Ureter (tissue), 1 donor: ENCODE data around the gene LCE4A. TPM values are rescaled to one million over a fixed set of nuclear protein-coding genes. Genes with fewer than 3 reads are reported as not detected.
"Not testable (repeated sequence)": the region's sequence is repeated elsewhere in the genome, so short reads cannot be mapped to it uniquely, and the experiment has no call there.

ENCODE experiments used
- DNase-seq: peaks from one replicate; pipeline ENCODE4 v3.0.0-alpha.2; 2020; ENCODE audit warnings: low spot score
- total RNA-seq: library from RNA; stranded (reverse); gene quantifications from one replicate; pipeline ENCODE4 v1.2.4, GENCODE V29; 2023
- donor health status: DM: yes; HTN: yes; CAD: no.

LCE4A gene
- not detected for total RNA-seq

DNA sequence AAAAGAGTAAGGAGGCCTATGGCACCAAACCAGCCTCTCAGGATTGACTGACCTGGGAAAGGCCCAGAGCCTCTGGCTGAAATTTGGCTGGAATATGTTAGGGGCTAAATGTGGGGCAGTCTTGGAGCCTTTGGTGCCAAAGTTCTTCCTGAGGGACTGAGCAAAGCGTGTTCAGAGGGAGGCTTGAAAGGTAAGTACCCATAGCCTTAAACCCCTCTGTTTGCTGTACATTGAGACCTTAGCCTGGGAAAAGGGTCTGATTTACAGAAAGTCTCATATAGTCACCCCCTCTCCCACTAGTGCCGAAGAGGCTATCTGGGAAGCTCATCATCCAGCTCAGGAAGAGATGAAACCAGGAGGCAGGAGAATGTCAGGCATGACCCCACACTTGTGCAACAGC lies at the start of gene LCE4A:
Gene LCE4A (plus strand): TSS at position 301 of the 400 bp plus-strand sequence. CDS start 916 bp downstream, outside the sequence.
- no peak for DNase-seq

- no peak for DNase-seq
Measured at GRCh38 chr1:152658649-152659048, 49.3 kb upstream of the LCE4A start.

DNA sequence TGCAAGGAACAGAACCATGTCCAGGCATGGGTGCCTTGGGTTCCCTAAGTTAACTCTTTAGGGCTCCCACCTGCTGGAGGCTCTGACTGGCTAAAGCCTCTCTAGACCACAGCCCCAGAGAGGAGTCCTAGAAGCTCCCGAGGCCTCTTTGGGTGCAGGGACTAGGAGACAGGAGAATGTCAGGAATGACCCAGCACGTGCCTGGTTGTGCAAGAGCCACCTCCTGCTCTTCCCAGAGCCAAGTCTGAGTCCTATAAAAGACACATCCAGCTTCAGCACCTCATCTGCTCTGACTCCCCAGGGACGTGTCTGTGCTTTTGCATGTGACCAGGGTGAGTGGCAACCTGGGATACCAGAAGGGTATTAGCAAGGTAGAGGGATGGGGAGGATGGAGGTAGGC lies 44.9 kb upstream of the LCE4A start, which contains the start of gene LCE2D:
Gene LCE2D (plus strand): TSS at position 283 of the 400 bp plus-strand sequence. CDS start 726 bp downstream, outside the sequence.
- DNase-seq = no peak

GRCh38 chr1:152666171-152666570 lies 41.8 kb upstream of the LCE4A start:
- DNase-seq = not testable (repeated sequence)

DNA sequence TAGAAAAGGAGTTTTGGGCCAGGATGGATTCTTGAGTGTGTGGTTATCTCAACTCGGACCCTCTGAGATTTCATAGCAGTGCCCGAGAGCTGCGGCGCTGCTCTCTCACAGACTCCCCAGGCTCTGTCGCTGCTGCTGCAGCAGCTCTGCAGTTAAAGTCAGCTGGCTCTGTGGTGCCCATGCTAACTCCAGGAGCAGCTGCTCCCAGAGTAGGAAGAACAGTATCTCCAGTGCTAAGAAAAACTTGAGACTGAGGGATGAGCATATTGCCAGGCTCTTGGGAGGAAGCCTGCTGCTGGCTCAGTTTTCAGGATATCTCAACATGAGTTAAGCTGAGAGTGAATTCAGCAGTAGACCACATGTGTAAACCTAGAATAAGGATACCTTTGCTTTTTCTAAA lies 40.3 kb upstream of the LCE4A start:
- DNase-seq = no peak

- DNase-seq = no peak
Measured at GRCh38 chr1:152673016-152673415, 34.9 kb upstream of the LCE4A start.

DNA sequence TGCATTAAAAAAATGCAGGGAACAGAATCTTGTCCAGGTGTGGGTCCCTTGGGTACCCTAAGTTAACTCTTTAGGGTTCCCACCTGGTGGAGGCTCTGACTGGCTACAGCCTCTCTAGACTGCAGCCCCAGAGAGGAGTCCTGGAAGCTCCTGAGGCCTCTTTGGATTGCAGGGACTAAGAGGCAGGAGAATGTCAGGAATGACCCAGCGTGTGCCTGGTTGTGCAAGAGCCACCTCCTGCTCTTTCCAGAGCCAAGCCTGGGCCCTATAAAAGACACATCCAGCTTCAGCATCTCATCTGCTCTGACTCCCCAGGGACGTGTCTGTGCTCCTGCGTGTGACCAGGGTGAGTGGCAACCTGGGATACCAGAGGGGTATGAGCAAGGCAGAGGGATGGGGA lies 33.0 kb upstream of the LCE4A start, which contains the start of gene LCE2C:
Gene LCE2C (plus strand): TSS at position 297 of the 400 bp plus-strand sequence. CDS start 737 bp downstream, outside the sequence.
- not testable (repeated sequence) for DNase-seq

DNA sequence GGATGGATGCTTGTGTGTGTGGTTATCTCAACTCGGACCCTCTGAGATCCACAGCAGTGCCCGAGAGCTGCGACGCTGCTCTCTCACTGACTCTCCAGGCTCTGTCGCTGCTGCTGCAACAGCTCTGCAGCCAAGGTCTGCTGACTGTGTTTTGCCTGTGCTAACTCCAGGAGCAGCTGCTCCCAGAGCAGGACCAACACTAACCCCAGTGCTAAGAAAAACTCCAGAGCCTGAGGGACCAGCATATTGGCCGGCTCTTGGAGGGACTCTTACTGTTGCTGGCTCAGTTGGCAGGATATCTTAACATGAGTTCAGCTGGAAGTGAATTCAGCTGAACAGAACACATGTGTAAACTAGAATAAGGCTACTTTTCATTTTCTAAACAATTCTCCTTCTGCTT lies 28.5 kb upstream of the LCE4A start:
- no peak for DNase-seq

DNA sequence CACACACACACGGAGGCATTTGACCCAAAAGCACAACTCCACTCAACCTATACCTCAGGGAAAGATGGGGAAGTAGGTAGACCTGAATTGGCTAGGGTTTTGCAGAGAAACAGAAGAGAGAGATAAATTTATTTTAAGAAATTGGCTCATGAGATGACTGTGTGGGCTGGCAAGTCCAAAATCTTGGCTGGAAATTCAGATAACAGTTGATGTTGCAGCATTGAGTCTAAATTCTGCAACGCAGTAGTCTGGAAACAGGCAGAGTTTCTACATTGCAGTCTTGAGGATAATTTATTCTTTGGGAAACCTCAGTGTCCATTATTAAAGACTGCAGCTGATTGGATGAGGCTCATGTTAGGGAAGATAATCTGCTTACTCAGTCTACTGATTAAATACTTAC lies 26.3 kb upstream of the LCE4A start:
- no peak for DNase-seq

DNA sequence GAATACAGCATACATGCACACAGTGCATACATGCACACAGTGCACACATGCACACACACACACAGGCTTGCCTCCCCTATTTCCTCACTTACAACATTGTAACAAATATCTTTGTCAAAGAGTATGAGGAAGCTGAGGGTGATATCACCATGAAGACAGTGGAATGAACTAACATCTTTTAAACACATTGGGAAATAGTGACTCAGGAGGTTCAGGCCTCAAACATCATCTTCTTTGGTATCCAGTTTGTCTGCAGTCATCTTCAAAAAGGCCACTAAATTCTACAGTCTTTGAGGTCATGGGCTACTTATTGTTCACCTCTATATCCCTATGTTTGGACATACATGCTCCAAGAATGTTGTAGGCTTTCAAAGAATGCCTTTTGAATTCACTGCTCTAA lies 24.1 kb upstream of the LCE4A start:
- DNase-seq = no peak

DNA sequence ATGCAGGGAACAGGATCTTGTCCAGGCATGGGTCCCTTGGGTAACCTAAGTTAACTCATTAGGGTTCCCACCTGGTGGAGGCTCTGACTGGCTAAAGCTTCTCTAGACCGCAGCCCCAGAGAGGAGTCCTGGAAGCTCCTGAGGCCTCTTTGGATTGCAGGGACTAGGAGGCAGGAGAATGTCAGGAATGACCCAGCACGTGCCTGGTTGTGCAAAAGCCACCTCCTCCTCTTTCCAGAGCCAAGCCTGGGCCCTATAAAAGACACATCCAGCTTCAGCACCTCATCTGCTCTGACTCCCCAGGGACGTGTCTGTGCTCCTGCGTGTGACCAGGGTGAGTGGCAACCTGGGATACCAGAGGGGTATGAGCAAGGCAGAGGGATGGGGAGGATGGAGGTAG lies 22.1 kb upstream of the LCE4A start, which contains the start of gene LCE2B:
Gene LCE2B (plus strand): TSS at position 301 of the 400 bp plus-strand sequence. CDS start 721 bp downstream, outside the sequence.
- DNase-seq = not testable (repeated sequence)

- no peak for DNase-seq
Measured at GRCh38 chr1:152697701-152698600, 10.0 kb upstream of the LCE4A start, which contains the start of gene LCE2A. TSS of gene LCE2A (plus strand) at chr1:152698345. CDS start at chr1:152698902, 557 bp downstream.

GRCh38 chr1:152699746-152700145 lies 8.2 kb upstream of the LCE4A start:
- no peak for DNase-seq

DNA sequence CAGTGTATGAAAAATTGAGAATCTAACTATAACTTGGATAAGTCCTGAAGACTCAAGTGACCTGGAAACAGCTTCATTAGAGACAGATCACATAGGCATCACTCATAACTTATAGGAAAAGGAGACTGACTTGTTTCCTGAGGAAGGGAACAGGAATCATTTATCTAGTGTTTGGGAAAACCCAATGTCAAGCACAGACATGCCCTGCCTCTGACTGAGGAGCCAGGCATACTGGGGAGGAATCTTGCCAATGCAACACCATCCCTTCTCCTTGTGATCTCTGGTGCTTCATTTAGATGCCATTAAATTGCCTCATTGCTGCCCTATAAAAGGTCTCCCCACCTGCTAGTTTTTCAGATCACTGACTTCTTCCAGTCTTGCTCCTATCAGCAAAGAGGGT lies 10.3 kb downstream of the LCE4A start:
- DNase-seq = no peak

DNA sequence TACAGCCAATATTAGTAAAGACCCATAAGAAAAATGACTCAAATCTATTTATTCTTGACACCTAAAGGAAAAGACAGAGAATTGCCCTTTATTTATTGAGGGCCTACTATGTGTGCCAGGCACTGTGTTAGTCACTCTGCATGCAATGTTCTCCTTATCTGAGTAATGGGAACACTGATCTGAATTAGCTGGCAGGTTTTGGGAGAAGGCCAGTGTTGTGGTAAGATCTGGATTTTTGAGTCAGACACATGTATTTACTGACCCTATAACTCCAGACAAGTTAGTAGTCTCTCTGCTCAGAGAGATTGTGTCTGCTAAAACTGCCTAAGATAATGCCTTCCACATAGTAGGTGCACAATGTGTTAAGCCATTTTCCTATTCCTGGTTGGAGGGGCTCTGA lies 17.3 kb downstream of the LCE4A start:
- DNase-seq = no peak

- no peak for DNase-seq
Measured at GRCh38 chr1:152728986-152729385, 21.0 kb downstream of the LCE4A start.

- no peak for DNase-seq
Measured at GRCh38 chr1:152735648-152736047, 27.7 kb downstream of the LCE4A start.

DNA sequence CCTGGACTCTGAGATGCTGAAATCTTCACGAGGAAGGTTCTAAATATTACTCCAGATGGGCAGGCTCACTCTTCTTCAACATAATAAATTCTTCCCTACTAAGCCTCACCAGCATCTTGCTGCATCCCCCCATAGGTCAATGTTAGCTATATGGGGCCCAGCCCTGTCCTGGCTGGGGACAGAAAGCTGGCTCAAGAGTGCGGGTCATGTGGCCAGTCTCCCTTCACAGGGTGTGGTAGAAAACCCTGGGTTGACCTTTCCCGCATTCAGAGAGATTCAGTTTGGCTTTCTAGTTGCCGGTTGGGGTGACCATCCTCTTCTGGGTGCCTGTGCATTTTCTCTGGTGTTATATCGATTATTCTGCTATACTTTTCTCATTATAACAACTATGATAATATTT lies 30.0 kb downstream of the LCE4A start:
- DNase-seq = no peak

GRCh38 chr1:152739841-152740240 lies 31.9 kb downstream of the LCE4A start:
- DNase-seq = no peak

DNA sequence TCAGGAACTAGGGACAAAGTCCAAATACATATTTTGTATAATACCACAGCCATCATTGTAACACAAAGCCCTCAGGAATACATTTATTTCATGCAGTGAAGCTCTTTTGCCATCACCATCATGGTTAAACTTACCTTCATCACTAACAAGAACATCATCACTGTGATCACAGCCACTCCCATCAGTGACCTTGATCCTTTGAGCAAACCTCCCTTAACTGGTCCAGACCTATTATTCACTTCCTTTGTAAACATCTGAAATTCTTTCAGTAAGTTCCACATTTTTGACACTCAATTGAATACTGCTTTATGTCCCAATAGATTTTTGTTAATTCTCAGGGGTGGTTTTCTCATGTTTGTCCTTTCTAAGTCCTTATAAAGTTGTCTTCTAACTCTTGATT lies 33.7 kb downstream of the LCE4A start:
- no peak for DNase-seq

- DNase-seq = no peak
Measured at GRCh38 chr1:152743371-152744145, 35.6 kb downstream of the LCE4A start.

DNA sequence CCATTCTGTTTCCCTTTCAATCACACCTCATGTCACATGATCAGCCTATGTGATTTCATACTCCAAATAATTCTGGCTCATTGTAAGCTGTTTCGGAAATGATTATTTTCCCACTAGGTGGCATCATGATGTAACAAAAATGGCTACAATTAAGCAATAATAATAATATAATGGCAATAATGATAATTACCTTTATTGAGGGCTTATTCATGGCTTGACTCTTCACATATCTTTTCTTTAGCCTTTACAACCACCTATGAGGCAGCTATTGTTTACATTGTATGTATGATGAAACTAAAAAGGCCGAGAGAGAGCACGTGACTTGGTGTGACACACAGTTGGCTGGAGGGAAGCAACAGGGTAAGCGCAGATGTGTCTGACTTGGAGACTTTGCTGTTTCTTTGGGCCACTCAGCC lies 37.3 kb downstream of the LCE4A start:
- DNase-seq = no peak
